HepG2 (cell line): ENCODE results near the gene CD300A. TPM values are rescaled to one million over a fixed set of nuclear protein-coding genes. Genes with fewer than 3 reads are reported as not detected.
A peak's percentile ranks its signal among the peaks of the same experiment; 100 is the strongest.

ENCODE experiments used
- ATAC-seq: fragments of 200-7000 bp; cut with Tn5 transposase; 3 replicates; pipeline ENCODE4 v1.9.1; 2020; ENCODE audit warnings: mild to moderate bottlenecking, moderate library complexity
- BruUV-seq: library from RNA; stranded (reverse); fragments of 400-500 nt; replicated peaks from 2 replicates; lab custom pipeline; 2021; lab: Mats Ljungman, UMichigan
- CTCF ChIA-PET: fragments of 300-600 bp; formaldehyde crosslinking; extraction: SDS; loops from one replicate; lab custom pipeline; 2021; ENCODE audit warnings: low total read pairs, inconsistent platforms, low intra/inter-chr PET ratio; lab: Yijun Ruan, JAX
- POLR2A ChIA-PET: fragments of 350-600 bp; sonication (Branson Sonifier 250); formaldehyde crosslinking; loops from one replicate; lab custom pipeline; 2020; ENCODE audit warnings: antibody characterized with exemption, inconsistent platforms; lab: Yijun Ruan, JAX
- DNase-seq: peaks from one replicate; pipeline ENCODE4 v3.0.0-alpha.2; 2015; ENCODE audit warnings: low spot score
- FAIRE-seq: peaks from 3 replicates; lab custom pipeline; 2011; peaks lifted over from hg19 to GRCh38; lab: Jason Lieb, UNC
- H2AFZ ChIP-seq: one replicate; pipeline ENCODE4 v1.6.1; 2011; ENCODE audit warnings: low read length, inconsistent platforms
- H3K27ac ChIP-seq: fragments of 300-600 bp; 3 replicates; pipeline ENCODE4 v1.8.0; 2011; ENCODE audit warnings: mixed run types, mild to moderate bottlenecking, mixed read lengths, low read length, inconsistent platforms; ENCODE audit not compliant: insufficient read depth; ENCODE audit errors: extremely low read length
- H3K27me3 ChIP-seq, 2 experiments: fragments of 200-600 bp in 1 of 2; 2 replicates in 1 of 2; 3 replicates in 1 of 2; pipeline versions ENCODE4 v1.6.0 to v1.8.0; 2011; ENCODE audit warnings: low read length in 2 of 2, mild to moderate bottlenecking in 2 of 2, moderate library complexity in 2 of 2, inconsistent platforms in 1 of 2; ENCODE audit not compliant: insufficient read depth in 2 of 2, control insufficient read depth in 1 of 2
- H3K36me3 ChIP-seq, 2 experiments: fragments of 200-600 bp in 1 of 2; replicated peaks in 1 of 2; 2 replicates in 1 of 2; 3 replicates in 1 of 2; pipeline versions ENCODE4 v1.5.1 to v1.8.0; 2011; ENCODE audit warnings: low read length in 2 of 2, inconsistent platforms in 1 of 2; ENCODE audit not compliant: insufficient read depth in 2 of 2, control insufficient read depth in 1 of 2
- H3K4me1 ChIP-seq: 2 replicates; pipeline ENCODE4 v1.5.1; 2012; ENCODE audit warnings: low read length, inconsistent platforms; ENCODE audit not compliant: insufficient read depth
- H3K4me2 ChIP-seq: 2 replicates; pipeline ENCODE4 v1.6.0; 2011; ENCODE audit warnings: low read depth, low read length, inconsistent platforms
- H3K4me3 ChIP-seq, 3 experiments: fragments of 200-600 bp in 1 of 3; sonication (generic), shearing (Covaris generic) in 1 of 3; replicated peaks in 1 of 3; 2 replicates each; pipeline ENCODE4 v1.5.1; 2011 to 2016; ENCODE audit warnings: low read length in 3 of 3, inconsistent platforms in 2 of 3, low read depth in 2 of 3, mild to moderate bottlenecking in 2 of 3, control low read depth in 1 of 3, mixed read lengths in 1 of 3; ENCODE audit not compliant: insufficient read depth in 1 of 3
- H3K79me2 ChIP-seq: one replicate; pipeline ENCODE4 v1.6.1; 2011; ENCODE audit warnings: low read length, inconsistent platforms; ENCODE audit not compliant: insufficient read depth
- H3K9ac ChIP-seq: 2 replicates; pipeline ENCODE4 v1.6.0; 2011; ENCODE audit warnings: mild to moderate bottlenecking, low read depth, low read length, inconsistent platforms; ENCODE audit not compliant: insufficient read depth
- H3K9me3 ChIP-seq: 2 replicates; pipeline ENCODE4 v1.5.1; 2012; ENCODE audit warnings: mild to moderate bottlenecking, low read length
- H4K20me1 ChIP-seq: 2 replicates; pipeline ENCODE4 v1.6.0; 2011; ENCODE audit warnings: inconsistent platforms, mild to moderate bottlenecking, low read length, moderate library complexity; ENCODE audit not compliant: insufficient read depth
- ATF1 ChIP-seq: IDR thresholded peaks from 2 replicates; pipeline ENCODE4 v1.6.1; 2016; ENCODE audit warnings: mild to moderate bottlenecking, control low read depth
- NR1H2 ChIP-seq: sonication (generic); formaldehyde crosslinking; IDR thresholded peaks from 2 replicates; pipeline ENCODE4 v1.8.1; 2022; ENCODE audit warnings: low read depth, missing genetic modification reagents, borderline replicate concordance
- REST ChIP-seq, 2 experiments: IDR thresholded peaks; 2 replicates each; pipeline ENCODE4 v1.6.1; 2011 to 2012; ENCODE audit warnings: low read length in 2 of 2, borderline replicate concordance in 1 of 2, low read depth in 1 of 2, mild to moderate bottlenecking in 1 of 2, moderate library complexity in 1 of 2
- TAF1 ChIP-seq: sonication (generic); formaldehyde crosslinking; IDR thresholded peaks from 2 replicates; pipeline ENCODE4 v1.4.0; 2020; ENCODE audit warnings: missing genetic modification reagents
- TAF15 ChIP-seq: fragments of 200-400 bp; formaldehyde crosslinking; IDR thresholded peaks from one replicate; pipeline ENCODE4 v1.6.1; 2018; ENCODE audit warnings: mild to moderate bottlenecking, low read depth, low read length; ENCODE audit not compliant: poor library complexity, severe bottlenecking
- TBX2 ChIP-seq: sonication (generic); formaldehyde crosslinking; IDR thresholded peaks from 2 replicates; pipeline ENCODE4 v1.5.0; 2020; ENCODE audit warnings: missing genetic modification reagents, mild to moderate bottlenecking, borderline replicate concordance
- ZBTB38 ChIP-seq: sonication (generic); formaldehyde crosslinking; IDR thresholded peaks from 2 replicates; pipeline ENCODE4 v1.5.1; 2020; ENCODE audit warnings: mild to moderate bottlenecking, missing genetic modification reagents
- ZNF333 ChIP-seq: sonication (generic); formaldehyde crosslinking; IDR thresholded peaks from 2 replicates; pipeline ENCODE4 v1.4.0; 2020; ENCODE audit warnings: mild to moderate bottlenecking, missing genetic modification reagents, borderline replicate concordance
- ZNF430 ChIP-seq: sonication (generic); formaldehyde crosslinking; IDR thresholded peaks from 2 replicates; pipeline ENCODE4 v1.9.0; 2021; ENCODE audit warnings: mild to moderate bottlenecking, missing genetic modification reagents
- ZNF788 ChIP-seq: sonication (generic); formaldehyde crosslinking; IDR thresholded peaks from 2 replicates; pipeline ENCODE4 v1.5.0; 2020; ENCODE audit warnings: mild to moderate bottlenecking, missing genetic modification reagents, borderline replicate concordance
- WGBS: methylation state at CpG from one replicate; pipeline ENCODE4 v1.1.6; 2017; ENCODE audit warnings: low lambda C conversion rate; 5-methylcytosine and 5-hydroxymethylcytosine counted together
- in situ Hi-C: cut with HindIII; loops from 2 replicates; pipeline ENCODE4 v1.10.0; 2017; ENCODE audit warnings: low pct_unique_long_range_greater_than_20kb; ENCODE audit not compliant: extremely low pct_ligation_motif_present
- intact Hi-C: fragments of 100-400 bp; cut with micrococcal nuclease; formaldehyde crosslinking; loops from one replicate; pipeline ENCODE4 v1.10.0; 2022; ENCODE audit not compliant: unreplicated experiment
- polyA plus RNA-seq, 8 experiments: library from polyadenylated mRNA; depleted of rRNA in 3 of 8; stranded (reverse) in 7 of 8; unstranded in 1 of 8; fragments of >200 nt; fragmentation: Illumina TruSeq in 4 of 8; extraction: Trizol in 4 of 8; gene quantifications; 2 replicates each; pipeline versions ENCODE4 v1.2.1 to v1.2.3, GENCODE V29; 2011 to 2016; ENCODE audit warnings: low read depth in 4 of 8, missing spikeins in 1 of 8, mixed read lengths in 1 of 8; ENCODE audit not compliant: insufficient read depth in 1 of 8
- total RNA-seq, 5 experiments: library from RNA; depleted of rRNA; stranded (reverse); fragments of >200 nt; fragmentation: Illumina TruSeq; extraction: Trizol; gene quantifications; 2 replicates each; pipeline ENCODE4 v1.2.3, GENCODE V29; 2016; ENCODE audit warnings: low read depth in 1 of 5
- TF ChIP-seq, protein P1 (sequence below): sonication (generic); formaldehyde crosslinking; IDR thresholded peaks from 2 replicates; pipeline ENCODE4 v1.4.0; 2020; ENCODE audit warnings: missing genetic modification reagents, mild to moderate bottlenecking, borderline replicate concordance
- TF ChIP-seq, protein P2 (sequence below): sonication (generic); formaldehyde crosslinking; IDR thresholded peaks from 2 replicates; pipeline ENCODE4 v1.5.1; 2020; ENCODE audit warnings: mild to moderate bottlenecking, moderate library complexity, missing genetic modification reagents

CD300A gene
- total and polyA plus RNA-seq, 2 of the 13 experiments (the other 11 are each of a cell fraction or from before 2014, with no cell fraction given) = not detected

- TF ChIP-seq NR1H2 (CRISPR knock-in tag) (no peak), TAF15 (no peak), ZNF333 (CRISPR knock-in tag) (0 out of 2 replicates have a peak, but pooled peaks have one; percentile 73)
- TF ChIP-seq, protein P1, sequence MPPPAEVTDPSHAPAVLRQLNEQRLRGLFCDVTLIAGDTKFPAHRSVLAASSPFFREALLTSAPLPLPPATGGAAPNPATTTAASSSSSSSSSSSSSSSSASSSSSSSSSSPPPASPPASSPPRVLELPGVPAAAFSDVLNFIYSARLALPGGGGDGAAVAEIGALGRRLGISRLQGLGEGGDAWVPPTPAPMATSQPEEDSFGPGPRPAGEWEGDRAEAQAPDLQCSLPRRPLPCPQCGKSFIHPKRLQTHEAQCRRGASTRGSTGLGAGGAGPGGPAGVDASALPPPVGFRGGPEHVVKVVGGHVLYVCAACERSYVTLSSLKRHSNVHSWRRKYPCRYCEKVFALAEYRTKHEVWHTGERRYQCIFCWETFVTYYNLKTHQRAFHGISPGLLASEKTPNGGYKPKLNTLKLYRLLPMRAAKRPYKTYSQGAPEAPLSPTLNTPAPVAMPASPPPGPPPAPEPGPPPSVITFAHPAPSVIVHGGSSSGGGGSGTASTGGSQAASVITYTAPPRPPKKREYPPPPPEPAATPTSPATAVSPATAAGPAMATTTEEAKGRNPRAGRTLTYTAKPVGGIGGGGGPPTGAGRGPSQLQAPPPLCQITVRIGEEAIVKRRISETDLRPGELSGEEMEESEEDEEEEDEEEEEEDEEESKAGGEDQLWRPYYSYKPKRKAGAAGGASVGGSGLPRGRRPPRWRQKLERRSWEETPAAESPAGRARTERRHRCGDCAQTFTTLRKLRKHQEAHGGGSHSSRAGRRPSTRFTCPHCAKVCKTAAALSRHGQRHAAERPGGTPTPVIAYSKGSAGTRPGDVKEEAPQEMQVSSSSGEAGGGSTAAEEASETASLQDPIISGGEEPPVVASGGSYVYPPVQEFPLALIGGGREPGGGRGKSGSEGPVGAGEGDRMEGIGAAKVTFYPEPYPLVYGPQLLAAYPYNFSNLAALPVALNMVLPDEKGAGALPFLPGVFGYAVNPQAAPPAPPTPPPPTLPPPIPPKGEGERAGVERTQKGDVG (CRISPR knock-in tag) = no peak
Observed at GRCh38 chr17:74443516-74444296, 22.7 kb upstream of the CD300A start (continued).

DNA sequence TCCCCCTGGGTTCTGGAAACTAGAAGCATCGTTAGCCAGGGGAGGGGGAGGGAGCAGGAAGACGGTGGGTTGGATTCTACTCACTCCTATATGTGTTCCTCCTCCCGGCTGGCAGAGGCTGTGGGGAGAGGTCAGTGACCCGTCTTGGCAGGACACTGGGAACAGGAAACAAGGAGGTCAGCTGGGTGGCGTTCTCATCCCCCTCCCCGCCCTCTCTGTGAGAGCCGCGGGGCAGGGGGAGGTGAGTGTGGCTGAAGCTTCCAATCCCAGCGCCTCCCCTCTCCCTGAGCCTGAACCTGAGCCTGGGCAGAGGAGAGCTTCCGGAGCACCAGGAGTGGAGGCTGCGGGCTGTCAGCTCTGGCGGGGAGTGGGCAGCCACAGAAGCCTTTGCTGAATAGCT is 22.0 kb upstream of the CD300A start:
- TSS peak; percentile 33 for BruUV-seq
- DNase-seq (no peak), FAIRE-seq (no peak), ATAC-seq (no peak)
- H3K4me3 ChIP-seq = no peak overlapping the region
- H3K27ac ChIP-seq = peak overlapping the region; percentile 96
- H3K79me2 ChIP-seq = peaks cover 6% of the 10 kb centered on the region
- H3K36me3 ChIP-seq = peaks cover 36 to 62% of the 10 kb centered on the region in 2 experiments
- H3K9me3 ChIP-seq = no peaks in the 10 kb centered on the region
- intact Hi-C loops (no loop called here), in situ Hi-C loops (loop anchor here (25.0 kb wide), 2 partner anchors 657 to 1157 kb away; no protein-coding TSS in a partner anchor)
- 0 out of 2 replicates have a peak overlapping the region, but pooled peaks have one; percentile 91 for H3K4me2 ChIP-seq
- WGBS = 83% methylated on average over 12 of the region's 12 CpGs
- H4K20me1 ChIP-seq = peaks cover 7% of the 10 kb centered on the region; the same call in 1 of the 2 replicates
- no peaks in the 10 kb centered on the region for H3K27me3 ChIP-seq
- no peak overlapping the region for H3K9ac ChIP-seq
- POLR2A ChIA-PET = interaction anchor here (1.0 to 5.6 kb wide), 11 partner anchors 8 to 292 kb away, joined by 3 to 126 read pairs (median 6); partner anchors contain the start of gene RAB37
- H3K4me1 ChIP-seq = peaks cover 37% of the 10 kb centered on the region
- CTCF ChIA-PET = no interaction called here
- H2AFZ ChIP-seq = no peak overlapping the region
- TF ChIP-seq, protein P2, sequence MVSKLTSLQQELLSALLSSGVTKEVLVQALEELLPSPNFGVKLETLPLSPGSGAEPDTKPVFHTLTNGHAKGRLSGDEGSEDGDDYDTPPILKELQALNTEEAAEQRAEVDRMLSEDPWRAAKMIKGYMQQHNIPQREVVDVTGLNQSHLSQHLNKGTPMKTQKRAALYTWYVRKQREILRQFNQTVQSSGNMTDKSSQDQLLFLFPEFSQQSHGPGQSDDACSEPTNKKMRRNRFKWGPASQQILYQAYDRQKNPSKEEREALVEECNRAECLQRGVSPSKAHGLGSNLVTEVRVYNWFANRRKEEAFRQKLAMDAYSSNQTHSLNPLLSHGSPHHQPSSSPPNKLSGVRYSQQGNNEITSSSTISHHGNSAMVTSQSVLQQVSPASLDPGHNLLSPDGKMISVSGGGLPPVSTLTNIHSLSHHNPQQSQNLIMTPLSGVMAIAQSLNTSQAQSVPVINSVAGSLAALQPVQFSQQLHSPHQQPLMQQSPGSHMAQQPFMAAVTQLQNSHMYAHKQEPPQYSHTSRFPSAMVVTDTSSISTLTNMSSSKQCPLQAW (CRISPR knock-in tag) = no peak
- TF ChIP-seq ZNF788 (CRISPR knock-in tag) = no peak
- no peak for TF ChIP-seq REST (IDR thresholded peaks at IDR 0.05; ENCODE audit: borderline replicate concordance in 1 of 2, low read depth in 1 of 2, low read length in 2 of 2)
- TF ChIP-seq TAF1 (CRISPR knock-in tag) = no peak
- no peak for TF ChIP-seq ATF1 (CRISPR knock-in tag)
- TF ChIP-seq TBX2 = 0 out of 2 replicates have a peak, but pooled peaks have one; percentile 21
- TF ChIP-seq ZBTB38 (CRISPR knock-in tag) = peak; percentile 77; the same call in 1 of the 2 replicates
- no peak for TF ChIP-seq ZNF430
